Coronary artery (tissue), 2 donors: ENCODE measurements around the gene LSM14B.
A peak's percentile ranks its signal among the peaks of the same experiment; 100 is the strongest.

Source experiments
- DNase-seq: peaks from one replicate; pipeline ENCODE4 v3.0.0-alpha.2; 2017; ENCODE audit warnings: low spot score
- H3K27ac ChIP-seq, 2 donors: fragments of 200-600 bp; sonication (generic); one replicate each; pipeline ENCODE4 v1.5.1; 2016 to 2019
- H3K4me3 ChIP-seq: fragments of 200-600 bp; sonication (generic); 2 replicates; pipeline ENCODE4 v1.5.1; 2016; ENCODE audit warnings: mild to moderate bottlenecking, moderate library complexity
- TF ChIP-seq, protein P1 (sequence below): fragments of 200-600 bp; sonication (generic); IDR thresholded peaks from one replicate; pipeline ENCODE4 v1.5.1; 2019; ENCODE audit warnings: antibody characterized with exemption

Gene LSM14B

DNA sequence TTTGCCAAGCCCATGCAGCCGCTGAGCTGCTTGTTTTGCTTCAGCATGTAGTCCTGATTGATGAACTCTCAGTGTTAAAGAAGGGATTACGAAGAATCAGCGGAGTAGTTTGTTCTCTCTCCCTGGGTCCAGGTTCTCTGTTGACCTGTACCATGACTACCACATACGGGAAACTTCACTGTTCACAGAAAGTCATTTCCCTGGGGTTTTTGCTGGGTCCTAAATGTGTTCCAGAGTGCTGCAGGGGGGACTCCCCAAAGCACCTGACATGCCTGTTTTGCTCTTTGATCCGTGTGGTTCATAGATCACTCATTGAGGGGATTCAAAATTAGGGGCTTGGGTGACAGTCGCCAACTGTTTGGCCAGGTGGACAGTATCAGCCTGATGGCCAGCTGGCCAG is 5.5 kb downstream of the LSM14B start:
- Histone ChIP-seq H3K4me3 (no peak overlapping the region), H3K27ac (no peak overlapping the region)
- DNase-seq: no peak
- TF ChIP-seq, protein P1, sequence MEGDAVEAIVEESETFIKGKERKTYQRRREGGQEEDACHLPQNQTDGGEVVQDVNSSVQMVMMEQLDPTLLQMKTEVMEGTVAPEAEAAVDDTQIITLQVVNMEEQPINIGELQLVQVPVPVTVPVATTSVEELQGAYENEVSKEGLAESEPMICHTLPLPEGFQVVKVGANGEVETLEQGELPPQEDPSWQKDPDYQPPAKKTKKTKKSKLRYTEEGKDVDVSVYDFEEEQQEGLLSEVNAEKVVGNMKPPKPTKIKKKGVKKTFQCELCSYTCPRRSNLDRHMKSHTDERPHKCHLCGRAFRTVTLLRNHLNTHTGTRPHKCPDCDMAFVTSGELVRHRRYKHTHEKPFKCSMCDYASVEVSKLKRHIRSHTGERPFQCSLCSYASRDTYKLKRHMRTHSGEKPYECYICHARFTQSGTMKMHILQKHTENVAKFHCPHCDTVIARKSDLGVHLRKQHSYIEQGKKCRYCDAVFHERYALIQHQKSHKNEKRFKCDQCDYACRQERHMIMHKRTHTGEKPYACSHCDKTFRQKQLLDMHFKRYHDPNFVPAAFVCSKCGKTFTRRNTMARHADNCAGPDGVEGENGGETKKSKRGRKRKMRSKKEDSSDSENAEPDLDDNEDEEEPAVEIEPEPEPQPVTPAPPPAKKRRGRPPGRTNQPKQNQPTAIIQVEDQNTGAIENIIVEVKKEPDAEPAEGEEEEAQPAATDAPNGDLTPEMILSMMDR: no peak

DNA sequence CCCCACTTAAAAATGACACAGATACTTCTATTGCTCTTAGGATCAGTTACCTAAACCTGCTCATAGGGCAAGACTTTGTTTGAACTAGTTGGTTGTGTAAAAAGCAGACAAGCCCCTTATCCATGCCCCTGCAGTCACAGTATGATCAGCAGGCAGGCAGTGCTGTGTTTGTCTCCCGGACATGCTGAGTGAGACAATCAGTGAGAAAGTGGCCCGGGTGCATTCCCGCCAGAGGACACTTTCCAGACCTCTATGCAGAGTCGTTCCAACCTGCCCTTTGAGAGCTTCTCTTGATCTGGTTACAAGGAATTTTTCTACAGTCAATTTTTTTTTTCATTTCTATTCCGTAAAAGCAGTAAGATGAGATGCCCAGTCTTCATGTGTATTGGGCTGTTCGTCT is 6.2 kb downstream of the LSM14B start:
- TF ChIP-seq, protein P1: no peak
- no peak for DNase-seq
- Histone ChIP-seq H3K27ac (no peak overlapping the region), H3K4me3 (no peak overlapping the region)

DNA sequence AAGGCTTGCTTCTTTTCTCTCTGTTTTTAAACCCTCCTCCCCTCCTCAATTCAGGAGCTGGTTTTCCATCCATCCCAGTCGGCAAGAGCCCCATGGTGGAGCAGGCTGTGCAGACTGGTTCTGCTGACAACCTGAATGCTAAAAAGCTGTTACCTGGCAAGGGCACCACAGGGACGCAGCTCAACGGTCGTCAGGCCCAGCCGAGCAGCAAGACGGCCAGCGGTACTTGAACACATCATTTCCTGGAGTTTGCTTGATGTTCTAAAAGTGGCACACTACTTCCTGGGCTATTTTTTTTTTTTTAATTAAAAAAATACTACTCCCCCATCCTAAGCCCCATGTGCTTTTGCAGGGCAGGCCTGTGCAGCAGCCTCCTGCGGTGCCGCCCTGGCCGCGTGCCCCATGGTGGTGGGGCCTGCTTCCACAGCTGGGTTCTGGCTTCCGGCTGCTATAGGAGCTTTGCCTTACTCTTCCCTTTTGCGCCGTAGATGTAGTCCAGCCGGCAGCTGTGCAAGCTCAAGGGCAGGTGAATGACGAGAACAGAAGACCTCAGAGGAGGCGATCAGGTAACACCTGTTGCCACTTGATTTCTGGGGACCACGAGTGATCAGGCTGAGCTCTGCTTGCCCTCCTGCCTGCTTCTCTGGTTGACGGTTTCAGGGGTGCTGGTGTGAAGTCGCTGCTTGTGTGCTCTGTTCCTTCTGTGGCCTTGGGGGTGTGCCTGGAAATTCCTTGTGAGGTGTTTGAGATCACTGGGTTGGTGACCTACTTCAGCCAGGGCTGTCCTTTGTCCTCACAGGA is 7.7 kb downstream of the LSM14B start:
- DNase-seq: no peak
- TF ChIP-seq, protein P1: no peak

DNA sequence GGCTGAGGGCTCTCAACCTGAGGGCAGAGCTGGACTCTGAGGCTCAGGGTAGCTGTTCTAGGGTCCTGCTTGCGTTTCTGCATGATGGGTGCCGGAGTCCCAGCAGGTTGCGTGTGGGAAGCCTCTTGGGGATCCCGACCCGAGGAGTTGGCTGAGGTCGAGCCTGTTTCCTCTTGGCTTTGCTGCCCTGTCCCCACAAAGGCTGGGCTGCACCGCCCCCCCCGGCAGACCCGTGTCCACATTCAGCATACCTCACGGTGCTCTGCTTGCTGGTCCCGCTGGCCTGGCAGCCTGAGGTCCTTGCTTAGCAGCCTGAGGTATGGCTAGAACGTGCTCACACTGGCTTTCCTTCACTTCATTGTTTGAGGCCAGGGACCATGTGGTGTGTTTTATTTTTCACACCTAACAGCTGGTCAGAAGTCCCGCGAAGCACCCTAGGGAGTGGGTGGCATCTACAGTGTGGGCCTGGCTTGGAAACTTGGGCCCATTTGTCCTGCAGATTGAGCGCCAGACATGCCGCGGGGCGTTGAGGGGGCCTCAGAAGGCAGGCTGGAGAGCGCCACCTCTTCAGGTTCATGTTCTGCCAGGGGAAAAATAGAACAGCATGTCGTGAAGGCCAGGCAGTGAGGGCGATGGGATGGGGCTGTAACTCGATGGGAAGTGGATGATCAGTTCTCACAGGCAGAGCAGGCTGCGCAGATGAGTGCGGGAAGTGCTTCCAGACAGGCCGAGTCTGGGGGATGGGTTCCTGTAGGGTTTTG is 9.5 kb downstream of the LSM14B start:
- Histone ChIP-seq H3K27ac (peak overlapping the region in 1 of 2 donors; percentile 74), H3K4me3 (no peak overlapping the region)
- no peak for DNase-seq
- TF ChIP-seq, protein P1: no peak

More for the DNA sequence above, 7.7 kb downstream of the LSM14B start:
- Histone ChIP-seq H3K4me3 (no peak overlapping the region), H3K27ac (no peak overlapping the region)

DNA sequence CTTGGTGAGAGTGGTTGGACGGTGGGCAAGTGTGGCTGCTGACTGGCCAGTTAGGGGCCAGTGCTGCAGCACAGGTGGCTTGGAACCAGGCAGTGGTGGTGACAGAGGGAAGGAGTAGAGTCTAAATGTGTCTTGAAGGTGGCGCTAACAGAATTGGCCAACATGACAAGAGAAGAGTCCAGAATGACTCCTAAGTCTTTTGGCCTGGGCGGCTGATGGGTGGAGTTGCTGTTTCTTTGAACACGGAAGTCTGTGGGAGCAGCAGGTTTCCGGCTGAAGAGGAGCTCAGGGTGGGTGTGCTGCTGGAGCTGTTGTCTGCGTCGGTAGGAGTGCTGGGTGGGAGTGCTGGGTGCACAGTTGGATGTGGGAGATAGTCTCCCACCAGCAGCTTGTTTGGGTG is 10.1 kb downstream of the LSM14B start:
- TF ChIP-seq, protein P1: no peak
- no peak overlapping the region for H3K4me3 ChIP-seq
- DNase-seq: no peak
- peak overlapping the region in 1 of 2 donors; percentile 74 for H3K27ac ChIP-seq

DNA sequence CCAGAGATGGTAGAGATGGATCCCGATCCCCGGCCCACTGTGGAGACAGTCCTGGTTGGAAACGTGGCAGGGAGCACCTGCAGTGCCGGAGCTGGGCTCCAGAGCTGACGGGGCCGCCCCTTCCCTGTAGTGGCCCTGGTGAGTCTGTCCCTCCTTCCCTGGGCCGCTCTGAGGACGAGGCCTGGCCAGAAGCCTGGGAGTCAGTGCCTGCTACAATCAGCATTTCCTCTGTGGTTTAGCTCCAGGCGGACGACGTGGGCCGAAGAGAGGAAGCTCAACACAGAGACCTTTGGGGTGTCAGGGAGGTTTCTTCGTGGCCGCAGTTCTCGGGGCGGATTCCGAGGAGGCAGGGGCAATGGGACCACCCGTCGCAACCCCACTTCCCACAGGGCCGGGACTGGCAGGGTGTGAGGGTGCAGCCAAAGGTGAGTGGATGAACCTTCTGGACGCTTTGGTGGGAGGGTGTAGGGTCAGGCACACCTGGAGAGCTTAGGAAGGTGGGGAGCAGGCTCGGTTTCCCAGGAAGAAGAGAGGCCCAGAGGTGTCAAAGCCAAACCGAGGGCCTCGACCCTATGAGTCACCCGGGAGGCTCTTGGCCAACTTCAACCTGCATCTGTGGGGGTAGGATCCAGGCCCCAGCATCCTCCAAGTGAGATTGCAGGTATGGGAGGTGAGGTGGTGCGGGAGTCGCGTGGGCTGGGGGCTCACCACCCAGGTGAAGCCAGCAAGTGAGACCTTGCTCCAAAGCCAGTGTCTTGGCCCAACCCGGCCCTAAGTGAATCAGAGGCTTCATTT is 11.0 kb downstream of the LSM14B start:
- TF ChIP-seq, protein P1: no peak
- Histone ChIP-seq H3K27ac (peak overlapping the region in 1 of 2 donors; percentile 74), H3K4me3 (no peak overlapping the region)
- DNase-seq: peak; percentile 74
